Keratinocyte (primary cell): ENCODE data around the gene TPM4. TPM values are rescaled to one million over a fixed set of nuclear protein-coding genes. Genes with fewer than 3 reads are reported as not detected.

Experiments used
- DNase-seq: peaks from one replicate; pipeline ENCODE4 v3.0.0-alpha.2; 2011; ENCODE audit warnings: low read depth, missing footprints, low spot score
- FAIRE-seq: peaks from 2 replicates; lab custom pipeline; 2011; peaks lifted over from hg19 to GRCh38; lab: Jason Lieb, UNC
- H2AFZ ChIP-seq: 2 replicates; pipeline ENCODE4 v1.6.0; 2012; ENCODE audit warnings: low read length, control low read depth, inconsistent platforms; ENCODE audit not compliant: control insufficient read depth
- H3K27ac ChIP-seq: 2 replicates; pipeline ENCODE4 v1.5.1; 2011; ENCODE audit warnings: low read length; ENCODE audit not compliant: control insufficient read depth, insufficient read depth
- H3K27me3 ChIP-seq: 3 replicates; pipeline ENCODE4 v1.6.0; 2011; ENCODE audit warnings: low read length; ENCODE audit not compliant: control insufficient read depth, insufficient read depth; ENCODE audit errors: extremely low read depth
- H3K36me3 ChIP-seq, 2 experiments: 2 replicates in 1 of 2; 3 replicates in 1 of 2; pipeline ENCODE4 v1.5.1; 2011; ENCODE audit warnings: low read length in 2 of 2, mild to moderate bottlenecking in 1 of 2; ENCODE audit not compliant: control insufficient read depth in 2 of 2, insufficient read depth in 2 of 2; ENCODE audit errors: extremely low read depth in 1 of 2
- H3K4me1 ChIP-seq: 3 replicates; pipeline ENCODE4 v1.5.1; 2011; ENCODE audit warnings: low read length; ENCODE audit not compliant: control insufficient read depth, insufficient read depth; ENCODE audit errors: extremely low read depth
- H3K4me2 ChIP-seq: 3 replicates; pipeline ENCODE4 v1.6.0; 2011; ENCODE audit warnings: low read depth, low read length; ENCODE audit not compliant: control insufficient read depth, insufficient read depth; ENCODE audit errors: extremely low read depth
- H3K4me3 ChIP-seq, 3 experiments: fragments of 200-600 bp in 1 of 3; sonication (generic) in 1 of 3; 2 replicates in 2 of 3; 3 replicates in 1 of 3; pipeline ENCODE4 v1.5.1; 2011 to 2016; ENCODE audit warnings: low read length in 3 of 3, mild to moderate bottlenecking in 3 of 3, control low read depth in 2 of 3, inconsistent platforms in 1 of 3, low read depth in 1 of 3, mixed read lengths in 1 of 3, mixed run types in 1 of 3, moderate library complexity in 1 of 3; ENCODE audit not compliant: control insufficient read depth in 2 of 3, insufficient read depth in 2 of 3; ENCODE audit errors: extremely low read depth in 1 of 3
- H3K79me2 ChIP-seq: 2 replicates; pipeline ENCODE4 v1.6.0; 2012; ENCODE audit warnings: low read length; ENCODE audit not compliant: control insufficient read depth, insufficient read depth
- H3K9ac ChIP-seq: 3 replicates; pipeline ENCODE4 v1.6.0; 2011; ENCODE audit warnings: low read length; ENCODE audit not compliant: control insufficient read depth, insufficient read depth; ENCODE audit errors: extremely low read depth
- H3K9me1 ChIP-seq: 3 replicates; pipeline ENCODE4 v1.6.0; 2011; ENCODE audit warnings: low read length; ENCODE audit not compliant: control insufficient read depth, insufficient read depth; ENCODE audit errors: extremely low read depth
- H3K9me3 ChIP-seq: 2 replicates; pipeline ENCODE4 v1.5.1; 2012; ENCODE audit warnings: low read depth, low read length; ENCODE audit not compliant: control insufficient read depth
- H4K20me1 ChIP-seq: 3 replicates; pipeline ENCODE4 v1.6.0; 2011; ENCODE audit warnings: low read length; ENCODE audit not compliant: control insufficient read depth, insufficient read depth; ENCODE audit errors: extremely low read depth
- CTCF ChIP-seq, 3 experiments: IDR thresholded peaks in 1 of 3; conservative IDR thresholded peaks in 1 of 3; optimal IDR thresholded peaks in 1 of 3; 2 replicates in 2 of 3; 3 replicates in 1 of 3; pipeline versions ENCODE3 to v1.5.1; 2011; ENCODE audit warnings: low read length in 3 of 3, mild to moderate bottlenecking in 3 of 3, moderate library complexity in 2 of 3, control low read depth in 1 of 3, inconsistent platforms in 1 of 3; ENCODE audit not compliant: insufficient read depth in 2 of 3; ENCODE audit errors: extremely low read depth in 1 of 3
- EZH2 ChIP-seq: IDR thresholded peaks from one replicate; pipeline ENCODE4 v1.6.1; 2012; ENCODE audit warnings: inconsistent platforms, mild to moderate bottlenecking, low read length, moderate library complexity
- dilution Hi-C: fragments of 300-500 bp; cut with MboI; formaldehyde crosslinking; loops from one replicate; pipeline ENCODE4 v1.7.0; 2020; ENCODE audit warnings: low sequenced_read_pairs; ENCODE audit not compliant: extremely low pct_ligation_motif_present
- polyA plus RNA-seq, 5 experiments: library from polyadenylated mRNA; depleted of rRNA in 3 of 5; stranded (reverse) in 3 of 5; stranded (forward) in 1 of 5; unstranded in 1 of 5; fragments of >200 nt; gene quantifications; 1 replicate in 1 of 5; 2 replicates in 3 of 5; 3 replicates in 1 of 5; pipeline versions ENCODE4 v1.2.1 to v1.2.3, GENCODE V29; 2011 to 2012; ENCODE audit warnings: missing spikeins in 2 of 5, low read depth in 1 of 5, low replicate concordance in 1 of 5

The TPM4 gene
- polyA plus RNA-seq, 1 donor (not counting 4 experiments of a cell fraction or from before 2014, with no cell fraction given), result 646 TPM

- dilution Hi-C loops, result no loop called here
- Histone ChIP-seq H3K36me3 (no peaks in the 10 kb centered on the region), H3K27me3 (no peaks in the 10 kb centered on the region), H3K9ac (no peak overlapping the region), H3K9me1 (no peaks in the 10 kb centered on the region), H3K9me3 (no peaks in the 10 kb centered on the region), H3K27ac (no peak overlapping the region), H3K4me1 (no peaks in the 10 kb centered on the region), H2AFZ (no peak overlapping the region), H3K79me2 (no peaks in the 10 kb centered on the region), H3K4me3 (no peak overlapping the region), H3K4me2 (no peak overlapping the region), H4K20me1 (no peaks in the 10 kb centered on the region)
- TF ChIP-seq CTCF (optimal IDR thresholded peaks at IDR 0.05 in 1 of 3, IDR thresholded peaks at IDR 0.05 in 1 of 3, conservative IDR thresholded peaks at IDR 0.05 in 1 of 3; ENCODE audit: extremely low read depth in 1 of 3, insufficient read depth in 2 of 3, low read length in 3 of 3) (no peak), EZH2 (no peak)
- FAIRE-seq, result no peak
- no peak for DNase-seq
These were observed 35.7 kb upstream of the TPM4 start for GRCh38 chr19:16040642-16041041.

- Histone ChIP-seq H3K9me1 (no peaks in the 10 kb centered on the region), H3K27me3 (no peaks in the 10 kb centered on the region), H3K4me2 (peak overlapping the region; percentile 55), H3K9ac (no peak overlapping the region), H3K27ac (no peak overlapping the region), H4K20me1 (no peaks in the 10 kb centered on the region), H3K9me3 (no peaks in the 10 kb centered on the region), H2AFZ (peak overlapping the region; percentile 11), H3K4me3 (no peak overlapping the region), H3K36me3 (no peaks in the 10 kb centered on the region), H3K79me2 (no peaks in the 10 kb centered on the region), H3K4me1 (no peaks in the 10 kb centered on the region)
- FAIRE-seq (peak; percentile 46), DNase-seq (no peak)
- TF ChIP-seq CTCF (optimal IDR thresholded peaks at IDR 0.05 in 1 of 3, IDR thresholded peaks at IDR 0.05 in 1 of 3, conservative IDR thresholded peaks at IDR 0.05 in 1 of 3; ENCODE audit: extremely low read depth in 1 of 3, insufficient read depth in 2 of 3, low read length in 3 of 3) (peak; percentile 93 to 96 (median 94)), EZH2 (no peak)
- dilution Hi-C loops, result no loop called here
These were observed 34.9 kb upstream of the TPM4 start for GRCh38 chr19:16041299-16041990.
